Measurements from ENCODE around the gene PRKN.

GRCh38 chr6:161884782-161885181 is 842.8 kb downstream of the PRKN start:
- TF ChIP-seq CTCF (conservative IDR thresholded peaks at IDR 0.05; ENCODE audit: low read depth in 2 of 2) (no peak), EZH2 (IDR thresholded peaks at IDR 0.05; ENCODE audit: low read depth, unreplicated experiment) (no peak), ETS1 (IDR thresholded peaks at IDR 0.05) (no peak), POLR2AphosphoS5 (IDR thresholded peaks at IDR 0.05; ENCODE audit: low read depth) (no peak), REST (IDR thresholded peaks at IDR 0.05; ENCODE audit: unreplicated experiment) (no peak), EZH2phosphoT487 (IDR thresholded peaks at IDR 0.05; ENCODE audit: unreplicated experiment) (no peak), NANOG (IDR thresholded peaks at IDR 0.05; ENCODE audit: borderline replicate concordance) (no peak), ZNF114 (CRISPR knock-in tag; IDR thresholded peaks at IDR 0.05) (no peak), JUNB (IDR thresholded peaks at IDR 0.05; ENCODE audit: unreplicated experiment) (no peak)

Measured in GM23338 (cell line).